PC-3 (cell line): ENCODE data around the gene ADCY2. TPM values are rescaled to one million over a fixed set of nuclear protein-coding genes. Genes with fewer than 3 reads are reported as not detected.

Experiments
- ATAC-seq: fragments of 200-7000 bp; cut with Tn5 transposase; 2 replicates; pipeline ENCODE4 v1.9.1; 2020; ENCODE audit warnings: mild to moderate bottlenecking, moderate library complexity
- BruUV-seq: library from RNA; stranded (reverse); fragments of 400-500 nt; replicated peaks from 2 replicates; lab custom pipeline; 2021; lab: Mats Ljungman, UMichigan
- CTCF ChIA-PET: fragments of 300-600 bp; sonication (Branson Sonifier 250); formaldehyde crosslinking; loops from one replicate; lab custom pipeline; 2022; ENCODE audit warnings: antibody characterized with exemption; lab: Charles Lee
- POLR2A ChIA-PET: fragments of 300-600 bp; sonication (Branson Sonifier 250); formaldehyde crosslinking; loops from one replicate; lab custom pipeline; 2022; ENCODE audit warnings: antibody characterized with exemption; ENCODE audit not compliant: unreplicated experiment; lab: Charles Lee
- DNase-seq: peaks from one replicate; pipeline ENCODE4 v3.0.0-alpha.2; 2015
- H2AFZ ChIP-seq: fragments of 300-600 bp; sonication (generic); 2 replicates; pipeline ENCODE4 v1.6.0; 2016; ENCODE audit warnings: antibody characterized with exemption, low read length
- H3F3A ChIP-seq: fragments of 300-600 bp; sonication (generic); one replicate; pipeline ENCODE4 v1.6.0; 2017; ENCODE audit warnings: antibody characterized with exemption, low read length, control low read depth, mild to moderate bottlenecking; ENCODE audit not compliant: unreplicated experiment
- H3K27ac ChIP-seq: fragments of 300-600 bp; sonication (generic); 2 replicates; pipeline ENCODE4 v1.5.1; 2016; ENCODE audit warnings: mild to moderate bottlenecking, low read length
- H3K27me3 ChIP-seq: fragments of 300-600 bp; sonication (generic); 2 replicates; pipeline ENCODE4 v1.6.1; 2016; ENCODE audit warnings: low read length, mixed read lengths
- H3K36me3 ChIP-seq: fragments of 300-600 bp; sonication (generic); 2 replicates; pipeline ENCODE4 v1.6.1; 2016; ENCODE audit warnings: low read depth, mixed run types, low read length, mixed read lengths
- H3K4me1 ChIP-seq: fragments of 300-600 bp; sonication (generic); 2 replicates; pipeline ENCODE4 v1.5.1; 2016; ENCODE audit warnings: low read length; ENCODE audit not compliant: insufficient read depth
- H3K4me2 ChIP-seq: fragments of 300-600 bp; sonication (generic); 2 replicates; pipeline ENCODE4 v1.6.0; 2016; ENCODE audit warnings: low read length
- H3K4me3 ChIP-seq: fragments of 300-600 bp; sonication (generic); 2 replicates; pipeline ENCODE4 v1.5.1; 2016; ENCODE audit warnings: mild to moderate bottlenecking, low read length, mixed read lengths
- H3K79me2 ChIP-seq: fragments of 300-600 bp; sonication (generic); 2 replicates; pipeline ENCODE4 v1.6.1; 2017; ENCODE audit warnings: low read length, mixed read lengths
- H3K9ac ChIP-seq: fragments of 300-600 bp; sonication (generic); 2 replicates; pipeline ENCODE4 v1.6.0; 2016; ENCODE audit warnings: mild to moderate bottlenecking, low read length
- H3K9me2 ChIP-seq: fragments of 300-600 bp; sonication (generic); replicated peaks from 2 replicates; pipeline ENCODE4 v1.6.1; 2016; ENCODE audit warnings: mixed run types, low read length, mixed read lengths
- H3K9me3 ChIP-seq: fragments of 300-600 bp; sonication (generic); 2 replicates; pipeline ENCODE4 v1.6.1; 2016; ENCODE audit warnings: low read length, mixed read lengths
- H4K20me1 ChIP-seq: fragments of 300-600 bp; sonication (generic); 2 replicates; pipeline ENCODE4 v1.6.1; 2016; ENCODE audit warnings: low read length, mixed read lengths
- CTCF ChIP-seq: fragments of 300-600 bp; sonication (generic); conservative IDR thresholded peaks from 2 replicates; pipeline ENCODE4 v1.5.1; 2017; ENCODE audit warnings: antibody characterized with exemption, low read depth, mild to moderate bottlenecking, low read length
- EZH2 ChIP-seq: fragments of 300-600 bp; sonication (generic); IDR thresholded peaks from one replicate; pipeline ENCODE4 v1.6.1; 2017; ENCODE audit warnings: antibody characterized with exemption, mild to moderate bottlenecking, low read length; ENCODE audit not compliant: unreplicated experiment
- EZH2phosphoT487 ChIP-seq: fragments of 300-600 bp; sonication (generic); IDR thresholded peaks from 2 replicates; pipeline ENCODE4 v1.6.1; 2018; ENCODE audit warnings: mild to moderate bottlenecking, antibody characterized with exemption, low read length, borderline replicate concordance
- intact Hi-C: fragments of 100-400 bp; cut with micrococcal nuclease; formaldehyde crosslinking; loops from 2 replicates; pipeline ENCODE4 v1.9.0; 2023
- total RNA-seq: library from RNA; depleted of rRNA; stranded (reverse); fragments of >200 nt; gene quantifications from 2 replicates; pipeline ENCODE4 v1.2.3, GENCODE V29; 2014

Gene ADCY2
- total RNA-seq, 1 experiment from 2014 or later = not detected

DNA sequence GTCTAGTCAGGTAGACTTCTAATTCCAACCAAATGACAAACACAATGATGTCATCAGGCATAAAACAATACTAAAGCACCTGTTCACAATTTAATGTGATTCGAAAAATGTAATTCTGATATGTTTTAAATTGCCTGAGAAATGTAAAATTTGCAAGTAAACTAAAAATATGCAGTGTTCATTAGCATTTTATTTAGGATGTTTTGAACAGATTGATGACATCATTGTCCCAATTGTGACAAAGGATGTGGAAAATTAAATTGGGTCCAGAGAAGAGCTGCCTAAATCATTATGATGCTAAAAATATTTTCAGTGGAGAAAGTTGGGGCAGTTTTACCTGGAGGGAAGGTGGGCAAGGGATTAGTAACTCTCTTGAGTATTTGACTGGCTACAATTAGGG, 368.5 kb downstream of the ADCY2 start:
- CTCF ChIA-PET = no interaction called here
- Histone ChIP-seq H3K79me2 (no peaks in the 10 kb centered on the region), H4K20me1 (no peaks in the 10 kb centered on the region), H3K9me3 (no peaks in the 10 kb centered on the region), H2AFZ (no peak overlapping the region), H3K9ac (no peak overlapping the region), H3K27ac (no peak overlapping the region), H3K36me3 (no peaks in the 10 kb centered on the region), H3F3A (no peaks in the 10 kb centered on the region), H3K27me3 (peaks cover 82% of the 10 kb centered on the region), H3K9me2 (no peaks in the 10 kb centered on the region), H3K4me2 (no peak overlapping the region), H3K4me3 (no peak overlapping the region), H3K4me1 (no peaks in the 10 kb centered on the region)
- POLR2A ChIA-PET = no interaction called here
- ATAC-seq = no peak
- TF ChIP-seq CTCF = no peak
- intact Hi-C loops = no loop called here
- no TSS peak for BruUV-seq
- no peak for DNase-seq

DNA sequence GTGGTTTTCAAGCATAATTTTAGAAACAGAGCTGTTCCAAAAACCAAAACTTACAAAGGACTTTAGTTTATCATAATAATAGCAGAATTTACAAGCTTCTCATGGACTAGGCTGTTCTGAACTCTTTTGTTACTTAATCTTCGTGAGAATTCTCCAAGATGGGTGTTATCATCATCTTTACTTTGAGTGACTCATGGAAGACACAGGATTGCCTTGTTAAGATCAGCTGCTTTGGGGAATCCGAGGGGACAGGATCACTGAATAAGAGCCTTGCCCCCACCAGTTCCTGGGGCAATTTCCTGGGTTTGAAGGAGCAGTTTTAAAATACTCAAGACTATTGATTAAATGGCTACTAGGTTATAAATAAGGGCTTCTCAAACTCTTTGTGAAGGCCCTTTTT, 374.5 kb downstream of the ADCY2 start:
- no peak for ATAC-seq
- no peaks in the 10 kb centered on the region for H3K4me1 ChIP-seq

GRCh38 chr5:7772141-7772540, 376.2 kb downstream of the ADCY2 start:
- Histone ChIP-seq H3K9me3 (no peaks in the 10 kb centered on the region), H3K27ac (no peak overlapping the region), H3K4me1 (no peaks in the 10 kb centered on the region), H3K36me3 (no peaks in the 10 kb centered on the region), H4K20me1 (no peaks in the 10 kb centered on the region), H2AFZ (no peak overlapping the region), H3K9ac (no peak overlapping the region), H3K79me2 (no peaks in the 10 kb centered on the region), H3K27me3 (peaks cover 70% of the 10 kb centered on the region), H3K4me3 (no peak overlapping the region), H3F3A (no peaks in the 10 kb centered on the region), H3K4me2 (no peak overlapping the region), H3K9me2 (no peaks in the 10 kb centered on the region)
- ATAC-seq = no peak
- ChIA-PET POLR2A (no interaction called here), CTCF (interaction anchor here (0.6 kb wide), 1 partner anchor 79 kb away, joined by 3 read pairs; no protein-coding TSS in a partner anchor)
- no peak for TF ChIP-seq EZH2
- no TSS peak for BruUV-seq
- intact Hi-C loops = no loop called here
- no peak for DNase-seq

More for the DNA sequence above, 374.5 kb downstream of the ADCY2 start:
- BruUV-seq = no TSS peak
- H3K27ac ChIP-seq = no peak overlapping the region
- H3F3A ChIP-seq = no peaks in the 10 kb centered on the region
- no peaks in the 10 kb centered on the region for H3K79me2 ChIP-seq
- H3K9ac ChIP-seq = no peak overlapping the region
- peaks cover 80% of the 10 kb centered on the region for H3K27me3 ChIP-seq
- no peaks in the 10 kb centered on the region for H3K9me3 ChIP-seq
- no peaks in the 10 kb centered on the region for H3K9me2 ChIP-seq
- ChIA-PET CTCF (no interaction called here), POLR2A (no interaction called here)
- H3K36me3 ChIP-seq = no peaks in the 10 kb centered on the region
- H3K4me2 ChIP-seq = no peak overlapping the region
- intact Hi-C loops = no loop called here
- no peak overlapping the region for H3K4me3 ChIP-seq
- no peaks in the 10 kb centered on the region for H4K20me1 ChIP-seq
- TF ChIP-seq EZH2phosphoT487 = no peak
- TF ChIP-seq CTCF = no peak
- TF ChIP-seq EZH2 = no peak
- no peak overlapping the region for H2AFZ ChIP-seq
- no peak for DNase-seq
